ENCODE results near the gene KPNB1. TPM values are rescaled to one million over a fixed set of nuclear protein-coding genes. Genes with fewer than 3 reads are reported as not detected.

The KPNB1 gene
- total RNA-seq, 6 donors from 2014 or later, result 162 to 223 (median 175) TPM

- Histone ChIP-seq H3K4me1 (peaks cover 9 to 41% (median 26%) of the 10 kb centered on the region in 4 donors), H3K27ac (peak overlapping the region in 1 of 4 donors; percentile 40), H3K9me3 (no peaks in the 10 kb centered on the region), H3K36me3 (peaks cover 0 to 35% (median 14%) of the 10 kb centered on the region in 4 donors), H3K4me3 (no peak overlapping the region), H3K27me3 (no peaks in the 10 kb centered on the region)
- TF ChIP-seq CTCF (IDR thresholded peaks at IDR 0.05) (no peak), POLR2A (IDR thresholded peaks at IDR 0.05) (no peak), EP300 (IDR thresholded peaks at IDR 0.05) (no peak)
- WGBS, 2 donors, result 95 to 100% methylated on average over 4 of the region's 4 CpGs
- DNase-seq (no peak), ATAC-seq (ENCODE audit: low FRiP score in 2 of 2) (no peak)
Measured at GRCh38 chr17:47701608-47702007, 51.9 kb downstream of the KPNB1 start.

DNA sequence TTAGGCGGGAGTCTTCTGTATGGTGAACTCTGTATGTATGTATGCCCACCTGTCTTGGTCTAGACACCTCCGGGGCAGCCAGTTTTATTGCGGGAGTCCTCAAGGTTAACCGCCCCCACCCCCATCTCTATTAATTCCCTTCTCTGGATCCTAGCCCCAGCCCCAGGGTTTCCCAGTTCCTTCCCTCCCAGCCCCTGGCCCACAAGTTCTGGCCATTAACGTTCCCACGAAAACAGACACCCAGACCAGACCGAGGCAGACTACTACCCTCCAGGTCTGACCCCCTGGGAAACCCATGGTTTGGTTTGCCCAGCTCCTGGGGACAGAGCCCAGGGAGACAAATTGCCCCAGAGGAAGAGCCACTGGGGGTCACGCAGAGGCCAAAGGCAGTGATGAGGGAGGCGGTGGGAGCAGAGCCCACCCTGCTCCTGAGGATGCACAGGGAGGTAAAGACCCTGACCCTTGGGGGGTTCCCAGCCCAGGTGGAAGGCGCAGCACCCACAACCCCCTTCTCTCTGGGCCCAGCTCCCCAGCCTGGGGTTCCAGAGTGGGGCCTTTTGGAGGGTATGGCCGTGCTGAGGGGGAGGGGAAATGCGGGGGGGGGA, 52.8 kb downstream of the KPNB1 start:
- Histone ChIP-seq H3K9me3 (no peaks in the 10 kb centered on the region), H3K27ac (no peak overlapping the region), H3K27me3 (no peaks in the 10 kb centered on the region), H3K36me3 (peaks cover 0 to 30% (median 14%) of the 10 kb centered on the region in 4 donors), H3K4me3 (no peak overlapping the region), H3K4me1 (peaks cover 15 to 41% (median 33%) of the 10 kb centered on the region in 4 donors)
- WGBS, 2 donors, result 83 to 91% methylated on average over 12 of the region's 12 CpGs
- no peak for DNase-seq
- no peak for TF ChIP-seq POLR2AphosphoS5 (IDR thresholded peaks at IDR 0.05)
- TF ChIP-seq CTCF (IDR thresholded peaks at IDR 0.05), result no peak
- no peak for TF ChIP-seq POLR2A (IDR thresholded peaks at IDR 0.05)
- TF ChIP-seq EP300 (IDR thresholded peaks at IDR 0.05), result no peak
- ATAC-seq (ENCODE audit: low FRiP score in 2 of 2), result no peak

GRCh38 chr17:47703191-47703591, 53.5 kb downstream of the KPNB1 start:
- peak overlapping the region in 1 of 4 donors; percentile 30 for H3K27ac ChIP-seq

GRCh38 chr17:47703671-47704070, 54.0 kb downstream of the KPNB1 start:
- no peak overlapping the region for H3K4me3 ChIP-seq
- DNase-seq (no peak), ATAC-seq (ENCODE audit: low FRiP score in 2 of 2) (no peak)
- H3K27ac ChIP-seq, result peak overlapping the region in 1 of 4 donors; percentile 40
- H3K4me1 ChIP-seq, result peaks cover 15 to 47% (median 33%) of the 10 kb centered on the region in 4 donors
- H3K36me3 ChIP-seq, result peaks cover 0 to 30% (median 14%) of the 10 kb centered on the region in 4 donors
- no peaks in the 10 kb centered on the region for H3K27me3 ChIP-seq
- TF ChIP-seq POLR2AphosphoS5 (IDR thresholded peaks at IDR 0.05) (no peak), CTCF (IDR thresholded peaks at IDR 0.05) (no peak), POLR2A (IDR thresholded peaks at IDR 0.05) (no peak), EP300 (IDR thresholded peaks at IDR 0.05) (no peak)
- H3K9me3 ChIP-seq, result no peaks in the 10 kb centered on the region
- 72 to 86% methylated on average over 5 of the region's 5 CpGs for WGBS, 2 donors

More at GRCh38 chr17:47703191-47703591, 53.5 kb downstream of the KPNB1 start:
- no peak for DNase-seq
- no peak for ATAC-seq (ENCODE audit: low FRiP score in 2 of 2)
- 50 to 53% methylated on average over 15 of the region's 15 CpGs for WGBS, 2 donors
- TF ChIP-seq POLR2A (IDR thresholded peaks at IDR 0.05) (no peak), EP300 (IDR thresholded peaks at IDR 0.05) (no peak), CTCF (IDR thresholded peaks at IDR 0.05) (no peak), POLR2AphosphoS5 (IDR thresholded peaks at IDR 0.05) (no peak)
- no peaks in the 10 kb centered on the region for H3K27me3 ChIP-seq
- H3K36me3 ChIP-seq, result peaks cover 0 to 30% (median 14%) of the 10 kb centered on the region in 4 donors
- no peaks in the 10 kb centered on the region for H3K9me3 ChIP-seq
- H3K4me3 ChIP-seq, result no peak overlapping the region
- H3K4me1 ChIP-seq, result peaks cover 15 to 43% (median 35%) of the 10 kb centered on the region in 4 donors

DNA sequence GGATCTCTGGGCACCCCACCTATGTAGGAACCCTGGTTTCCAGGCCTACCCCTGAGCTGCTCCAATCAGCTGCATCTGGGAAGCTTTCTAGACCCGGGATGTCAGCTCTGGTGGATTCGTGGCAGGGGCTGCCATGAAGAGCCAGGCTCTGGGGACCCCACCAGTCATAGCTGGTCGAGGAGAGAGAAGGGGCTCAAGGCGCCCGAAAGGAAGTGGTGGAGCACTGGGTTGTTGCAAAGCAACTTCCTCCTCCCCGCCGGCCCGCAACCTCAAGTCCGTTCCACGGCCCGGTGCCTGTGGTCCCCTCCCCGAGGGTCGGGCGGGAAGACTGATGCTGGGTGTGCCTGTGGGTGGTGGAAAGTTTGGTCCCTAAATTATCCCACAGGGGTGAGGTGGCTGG, 54.4 kb downstream of the KPNB1 start:
- Histone ChIP-seq H3K4me1 (peaks cover 15 to 52% (median 32%) of the 10 kb centered on the region in 4 donors), H3K27me3 (no peaks in the 10 kb centered on the region), H3K27ac (peak overlapping the region in 1 of 4 donors; percentile 40), H3K36me3 (peaks cover 0 to 29% (median 14%) of the 10 kb centered on the region in 4 donors), H3K9me3 (no peaks in the 10 kb centered on the region), H3K4me3 (no peak overlapping the region)
- DNase-seq (peak in 1 of 2 donors; percentile 61), ATAC-seq (ENCODE audit: low FRiP score in 2 of 2) (no peak)
- TF ChIP-seq POLR2A (IDR thresholded peaks at IDR 0.05), result no peak
- TF ChIP-seq EP300 (IDR thresholded peaks at IDR 0.05), result no peak
- TF ChIP-seq POLR2AphosphoS5 (IDR thresholded peaks at IDR 0.05), result no peak
- TF ChIP-seq CTCF (IDR thresholded peaks at IDR 0.05), result no peak
- WGBS, 2 donors, result 56% methylated on average over 14 of the region's 14 CpGs; no CpG with 5 or more reads in 1 of the 2 donors
